C4-2B (cell line): ENCODE results near the gene ZSWIM1.

Source experiments
- ZFX ChIP-seq: fragments of 450-650 bp; IDR thresholded peaks from 2 replicates; pipeline ENCODE4 v1.6.1; 2017
- TF ChIP-seq, protein P1 (sequence below): fragments of 450-650 bp; conservative IDR thresholded peaks from 2 replicates; pipeline ENCODE4 v1.5.1; 2017; ENCODE audit warnings: mild to moderate bottlenecking

GRCh38 chr20:45888681-45889080 is 7.7 kb downstream of the ZSWIM1 start:
- TF ChIP-seq ZFX = no peak
- TF ChIP-seq, protein P1, sequence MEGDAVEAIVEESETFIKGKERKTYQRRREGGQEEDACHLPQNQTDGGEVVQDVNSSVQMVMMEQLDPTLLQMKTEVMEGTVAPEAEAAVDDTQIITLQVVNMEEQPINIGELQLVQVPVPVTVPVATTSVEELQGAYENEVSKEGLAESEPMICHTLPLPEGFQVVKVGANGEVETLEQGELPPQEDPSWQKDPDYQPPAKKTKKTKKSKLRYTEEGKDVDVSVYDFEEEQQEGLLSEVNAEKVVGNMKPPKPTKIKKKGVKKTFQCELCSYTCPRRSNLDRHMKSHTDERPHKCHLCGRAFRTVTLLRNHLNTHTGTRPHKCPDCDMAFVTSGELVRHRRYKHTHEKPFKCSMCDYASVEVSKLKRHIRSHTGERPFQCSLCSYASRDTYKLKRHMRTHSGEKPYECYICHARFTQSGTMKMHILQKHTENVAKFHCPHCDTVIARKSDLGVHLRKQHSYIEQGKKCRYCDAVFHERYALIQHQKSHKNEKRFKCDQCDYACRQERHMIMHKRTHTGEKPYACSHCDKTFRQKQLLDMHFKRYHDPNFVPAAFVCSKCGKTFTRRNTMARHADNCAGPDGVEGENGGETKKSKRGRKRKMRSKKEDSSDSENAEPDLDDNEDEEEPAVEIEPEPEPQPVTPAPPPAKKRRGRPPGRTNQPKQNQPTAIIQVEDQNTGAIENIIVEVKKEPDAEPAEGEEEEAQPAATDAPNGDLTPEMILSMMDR = no peak
